Neural cell (in vitro differentiated cells): ENCODE data around the gene ADPRH. TPM values are rescaled to one million over a fixed set of nuclear protein-coding genes. Genes with fewer than 3 reads are reported as not detected.

Source experiments
- H2AFZ ChIP-seq: fragments of 200-600, 300-800 bp; sonication (generic), shearing (Covaris generic); 2 replicates; pipeline ENCODE4 v1.6.0; 2014; ENCODE audit warnings: low read depth, mild to moderate bottlenecking, antibody characterized with exemption, low read length, moderate library complexity
- H3F3A ChIP-seq: fragments of 200-600 bp; shearing (Covaris generic); 2 replicates; pipeline ENCODE4 v1.6.1; 2016; ENCODE audit warnings: mild to moderate bottlenecking, moderate library complexity, mixed read lengths, antibody characterized with exemption, low read length; ENCODE audit not compliant: insufficient read depth, poor library complexity, severe bottlenecking
- H3K27ac ChIP-seq: fragments of 200-600, 300-800 bp; sonication (generic), shearing (Covaris generic); 2 replicates; pipeline ENCODE4 v1.5.1; 2014; ENCODE audit warnings: mild to moderate bottlenecking, low read length, moderate library complexity
- H3K27me3 ChIP-seq: fragments of 300-800, 200-600 bp; sonication (generic), shearing (Covaris generic); 2 replicates; pipeline ENCODE4 v1.6.0; 2014; ENCODE audit warnings: mild to moderate bottlenecking, low read depth, low read length, moderate library complexity; ENCODE audit not compliant: insufficient read depth
- H3K36me3 ChIP-seq: fragments of 300-800, 200-600 bp; sonication (generic), shearing (Covaris generic); 2 replicates; pipeline ENCODE4 v1.5.1; 2014; ENCODE audit warnings: mild to moderate bottlenecking, antibody characterized with exemption, low read length, moderate library complexity; ENCODE audit not compliant: insufficient read depth
- H3K4me2 ChIP-seq: fragments of 300-800, 200-600 bp; sonication (generic), shearing (Covaris generic); 2 replicates; pipeline ENCODE4 v1.6.0; 2014; ENCODE audit warnings: mild to moderate bottlenecking, low read length
- H3K4me3 ChIP-seq: fragments of 300-800, 200-600 bp; sonication (generic), shearing (Covaris generic); 2 replicates; pipeline ENCODE4 v1.5.1; 2014; ENCODE audit warnings: mild to moderate bottlenecking, low read length, moderate library complexity
- H3K79me2 ChIP-seq: fragments of 200-600 bp; shearing (Covaris generic); replicated peaks from 2 replicates; pipeline ENCODE4 v1.6.0; 2014; ENCODE audit warnings: mild to moderate bottlenecking, low read length, moderate library complexity; ENCODE audit not compliant: insufficient read depth
- H3K9ac ChIP-seq: fragments of 300-800, 200-600 bp; sonication (generic), shearing (Covaris generic); 2 replicates; pipeline ENCODE4 v1.6.1; 2016; ENCODE audit warnings: mild to moderate bottlenecking, low read length, mixed read lengths
- H3K9me2 ChIP-seq: fragments of 200-600 bp; shearing (Covaris generic); 2 replicates; pipeline ENCODE4 v1.6.1; 2016; ENCODE audit warnings: mild to moderate bottlenecking, low read length, mixed read lengths; ENCODE audit not compliant: insufficient read depth
- H3K9me3 ChIP-seq: fragments of 200-600, 300-800 bp; sonication (generic), shearing (Covaris generic); 2 replicates; pipeline ENCODE4 v1.6.1; 2016; ENCODE audit warnings: mild to moderate bottlenecking, mixed run types, low read length, moderate library complexity, mixed read lengths
- H4K20me1 ChIP-seq: fragments of 200-600 bp; shearing (Covaris generic); 2 replicates; pipeline ENCODE4 v1.6.1; 2016; ENCODE audit warnings: mild to moderate bottlenecking, mixed run types; ENCODE audit not compliant: insufficient read depth
- POLR2AphosphoS5 ChIP-seq: IDR thresholded peaks from 2 replicates; pipeline ENCODE4 v1.6.1; 2012
- REST ChIP-seq: IDR thresholded peaks from 2 replicates; pipeline ENCODE4 v1.6.1; 2012; ENCODE audit warnings: borderline replicate concordance
- SMC3 ChIP-seq: fragments of 450-650 bp; conservative IDR thresholded peaks from 2 replicates; pipeline ENCODE4 v1.6.1; 2014; ENCODE audit warnings: antibody characterized with exemption, mild to moderate bottlenecking, moderate library complexity; ENCODE audit not compliant: poor library complexity
- polyA plus RNA-seq: library from polyadenylated mRNA; depleted of rRNA; stranded (reverse); fragments of >200 nt; gene quantifications from 2 replicates; pipeline ENCODE4 v1.2.3, GENCODE V29; 2014

ADPRH gene
- polyA plus RNA-seq, 1 donor from 2014 or later: 0.07 TPM

GRCh38 chr3:119637679-119638477 lies 58.6 kb downstream of the ADPRH start:
- Histone ChIP-seq H3K27ac (no peak overlapping the region), H3K9me2 (no peaks in the 10 kb centered on the region), H3K9me3 (no peaks in the 10 kb centered on the region), H4K20me1 (no peaks in the 10 kb centered on the region), H3K9ac (no peak overlapping the region), H3F3A (no peaks in the 10 kb centered on the region), H3K4me3 (no peak overlapping the region), H3K4me2 (no peak overlapping the region), H2AFZ (no peak overlapping the region), H3K79me2 (no peaks in the 10 kb centered on the region), H3K27me3 (no peaks in the 10 kb centered on the region), H3K36me3 (peaks cover 5% of the 10 kb centered on the region)
- TF ChIP-seq REST: no peak
- no peak for TF ChIP-seq SMC3
- TF ChIP-seq POLR2AphosphoS5: no peak

Other genes starting within 250 kb of the ADPRH start
- gene TMEM39A, start 115.9 kb upstream of the ADPRH start, polyA plus RNA-seq: 21.1 and 31.6 TPM in 2 replicates
- 26.9 and 27.2 TPM in 2 replicates for gene POGLUT1, start 110.5 kb upstream of the ADPRH start, polyA plus RNA-seq
- 109 and 110 TPM in 2 replicates for gene TIMMDC1, start 80.9 kb upstream of the ADPRH start, polyA plus RNA-seq
- gene CD80, start 19.9 kb upstream of the ADPRH start, polyA plus RNA-seq: not detected in 2 replicates
- gene PLA1A, start 18.4 kb downstream of the ADPRH start, polyA plus RNA-seq: not detected in 2 replicates
- 3.4 and 10.3 TPM in 2 replicates for gene POPDC2, start 81.1 kb downstream of the ADPRH start, polyA plus RNA-seq
- 49.4 and 74.7 TPM in 2 replicates for gene COX17, start 97.9 kb downstream of the ADPRH start, polyA plus RNA-seq
- gene CFAP91, start 123.5 kb downstream of the ADPRH start, polyA plus RNA-seq: 12.5 and 14.2 TPM in 2 replicates
- 0.53 and 0.72 TPM in 2 replicates for gene NR1I2, start 202.6 kb downstream of the ADPRH start, polyA plus RNA-seq